GM18520 (cell line): ENCODE results near the gene CCNK.

Source experiments
- ATAC-seq: cut with Tn5 transposase; IDR thresholded peaks from one replicate; pipeline ENCODE4 v1.9.1; 2021; ENCODE audit not compliant: unreplicated experiment

The CCNK gene

DNA sequence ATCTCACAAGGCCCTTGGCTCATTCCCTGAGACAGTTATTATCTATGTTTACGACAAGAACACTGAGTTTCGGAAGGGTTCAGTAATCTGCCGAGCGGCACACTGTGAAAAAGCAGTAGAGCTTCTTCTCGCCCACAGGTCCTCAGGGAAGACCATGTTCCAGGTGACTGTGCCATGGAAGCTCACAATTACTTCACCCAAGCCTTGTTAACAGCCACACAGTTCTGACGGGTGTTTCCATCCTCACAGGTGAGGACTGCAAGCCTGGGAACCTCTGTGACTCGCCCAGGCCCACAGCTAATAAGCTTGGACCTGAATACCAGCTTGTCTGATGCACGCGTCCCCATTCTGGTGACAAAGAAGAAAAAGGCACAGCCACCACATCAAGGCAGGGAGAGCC, 15.9 kb upstream of the CCNK start:
- no peak for ATAC-seq

DNA sequence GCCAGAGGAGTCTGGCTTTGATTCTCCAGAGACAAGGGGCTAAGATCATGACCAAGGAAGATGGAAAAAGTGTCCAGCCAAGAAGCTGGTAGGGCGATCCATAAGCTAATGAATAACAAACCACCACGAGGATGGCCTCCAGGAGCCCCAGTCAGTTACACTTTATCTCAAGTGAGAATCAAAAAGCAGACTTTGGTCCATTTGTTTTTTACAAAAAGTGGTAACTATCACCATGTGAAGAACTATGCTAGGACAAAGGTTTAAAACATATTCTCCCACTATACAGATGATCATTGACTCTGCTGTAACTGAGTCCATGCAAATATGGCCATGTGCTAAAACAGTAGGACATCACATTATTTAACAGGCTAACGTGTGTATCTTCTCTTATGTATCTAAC, 14.5 kb upstream of the CCNK start:
- no peak for ATAC-seq

DNA sequence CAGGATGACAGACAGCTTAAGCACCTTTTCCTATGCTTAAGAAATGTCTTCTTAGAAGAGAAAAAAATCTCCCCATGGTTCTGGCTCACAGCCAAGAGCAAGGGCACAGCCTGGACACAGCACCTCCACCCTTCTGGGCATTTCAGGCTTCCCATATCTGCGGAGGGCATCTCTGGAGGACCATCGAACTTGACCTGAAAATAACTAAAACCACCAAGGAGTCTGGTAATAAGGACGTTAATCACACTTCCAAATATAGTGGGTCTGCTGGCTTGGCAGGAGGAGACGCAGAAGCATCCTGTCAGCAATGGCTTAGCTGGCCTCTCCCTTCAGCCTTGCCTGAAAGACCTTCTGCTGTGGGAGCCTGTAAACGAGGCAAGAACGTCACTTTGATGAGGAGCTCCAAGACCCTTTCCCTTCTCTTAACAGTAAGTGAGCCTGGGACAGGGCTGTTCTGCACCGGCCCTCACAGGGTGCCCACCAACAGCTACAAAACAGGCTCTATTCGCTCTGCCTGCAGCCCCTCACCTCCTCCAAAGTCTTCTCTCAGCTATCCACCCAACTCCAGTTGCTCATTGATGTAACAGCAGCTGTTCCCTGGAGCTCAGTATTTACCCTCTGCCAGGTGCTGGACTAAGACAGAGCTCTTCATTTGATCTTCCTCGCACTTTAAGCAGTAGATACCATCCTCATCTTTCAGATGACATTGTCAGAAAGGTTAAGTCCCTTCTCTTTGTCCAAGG, 13.7 kb upstream of the CCNK start:
- no peak for ATAC-seq

DNA sequence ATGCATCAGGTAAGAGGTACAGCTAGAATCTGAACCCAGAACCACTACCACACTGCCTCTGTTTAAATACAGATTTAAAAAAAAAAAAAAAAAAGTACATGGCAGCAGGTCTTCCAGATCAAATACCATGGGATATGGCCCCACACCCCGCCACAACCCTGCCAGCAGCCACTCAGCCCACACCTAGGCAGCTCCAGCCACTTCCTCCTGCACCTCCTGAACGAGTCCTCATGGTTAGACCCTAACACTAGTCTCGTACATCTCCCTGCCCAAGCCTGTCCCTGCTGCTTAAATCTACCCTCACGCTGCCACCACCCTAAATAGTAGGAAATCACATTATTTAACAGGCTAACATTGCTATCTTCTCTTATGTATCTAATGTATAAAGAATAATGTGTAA, 13.1 kb upstream of the CCNK start:
- ATAC-seq, result no peak

DNA sequence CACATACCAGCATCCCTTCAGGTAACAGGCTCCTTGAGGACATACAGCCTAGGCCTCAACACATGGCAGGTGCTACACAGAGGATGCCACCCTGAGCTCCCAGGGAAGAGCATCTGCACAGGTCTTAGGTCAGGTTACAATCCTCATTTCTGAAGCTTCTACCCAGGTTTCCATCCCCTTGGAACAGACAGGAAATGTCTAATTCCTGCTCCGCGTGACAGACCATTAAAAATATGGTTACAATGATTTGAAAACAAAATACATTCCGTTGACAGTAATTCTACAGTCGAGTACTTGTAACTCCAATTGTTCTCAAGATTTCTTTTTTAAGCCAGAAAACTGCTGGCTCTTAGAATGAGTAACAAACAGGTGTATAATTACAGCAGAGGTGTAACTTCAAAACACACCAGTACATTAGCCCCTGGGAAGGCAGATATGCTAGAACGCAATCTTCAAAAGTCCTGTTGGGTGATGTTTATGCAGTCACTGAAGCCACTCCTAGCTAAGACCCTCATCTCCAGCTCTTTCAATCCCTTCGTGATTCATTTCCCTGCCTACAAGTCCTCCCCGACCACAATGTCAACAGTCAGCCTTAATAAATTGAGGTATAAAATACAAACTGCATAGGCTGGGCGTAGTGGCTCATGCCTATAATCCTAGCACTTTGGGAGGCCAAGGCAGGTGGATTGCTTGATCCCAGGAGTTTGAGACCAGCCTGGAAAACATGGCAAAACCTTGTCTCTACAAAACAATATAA, 12.2 kb upstream of the CCNK start:
- no peak for ATAC-seq

DNA sequence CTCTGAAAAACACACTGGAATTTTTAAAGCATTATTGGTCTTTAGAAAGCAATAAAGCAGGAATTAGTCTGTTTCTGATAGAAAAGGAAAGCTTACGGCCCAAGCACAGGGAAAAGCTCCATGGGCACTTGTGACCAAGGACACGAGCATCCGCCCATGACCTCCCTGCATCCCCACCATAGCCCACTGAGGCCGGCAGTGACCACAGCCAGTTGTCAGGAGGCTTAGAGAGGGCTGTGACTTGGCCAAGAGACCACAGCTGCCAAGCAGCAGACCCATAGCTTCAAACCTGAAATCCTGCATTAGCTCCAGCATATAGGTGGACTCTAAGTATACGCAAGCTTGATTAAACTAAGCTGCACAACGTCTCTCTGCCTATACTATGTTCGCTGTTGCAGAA, 9.5 kb upstream of the CCNK start:
- ATAC-seq, result no peak

DNA sequence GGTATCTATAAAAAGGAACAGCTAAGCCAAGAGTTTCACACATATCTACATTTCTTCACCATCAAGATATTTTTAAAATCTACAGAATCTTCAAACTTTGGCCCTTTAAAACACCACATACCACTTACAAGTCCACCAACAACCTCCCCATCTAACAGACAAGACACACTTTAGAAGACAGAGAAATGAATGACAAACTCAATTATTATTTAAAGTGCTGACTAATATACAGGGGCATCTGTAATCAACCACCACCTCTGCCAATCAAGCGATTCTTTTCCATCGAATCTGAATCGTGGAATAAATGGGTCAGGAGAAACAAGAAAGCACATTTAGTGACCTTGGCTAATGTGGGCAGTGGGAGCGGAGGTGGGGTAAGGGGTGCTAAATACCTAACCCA, 8.3 kb upstream of the CCNK start:
- no peak for ATAC-seq

DNA sequence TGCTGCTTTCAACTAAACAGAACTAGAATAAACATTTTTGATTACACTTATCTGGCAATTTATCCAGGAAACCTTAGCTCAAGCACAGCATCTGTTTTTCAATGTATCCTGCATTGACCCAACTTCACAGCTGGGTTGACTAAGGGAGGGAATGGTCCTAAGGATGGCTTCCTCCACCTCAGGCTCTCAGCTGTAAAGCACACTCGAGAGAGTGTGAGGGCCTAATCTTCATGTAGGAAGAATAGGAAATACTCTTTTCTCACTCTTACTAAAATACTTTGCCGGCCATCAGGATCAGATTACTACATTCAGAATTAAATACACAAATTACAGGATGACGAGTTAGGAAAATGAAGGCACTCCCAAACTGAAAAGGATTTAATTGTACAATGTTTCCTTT, 7.8 kb upstream of the CCNK start:
- ATAC-seq, result no peak

DNA sequence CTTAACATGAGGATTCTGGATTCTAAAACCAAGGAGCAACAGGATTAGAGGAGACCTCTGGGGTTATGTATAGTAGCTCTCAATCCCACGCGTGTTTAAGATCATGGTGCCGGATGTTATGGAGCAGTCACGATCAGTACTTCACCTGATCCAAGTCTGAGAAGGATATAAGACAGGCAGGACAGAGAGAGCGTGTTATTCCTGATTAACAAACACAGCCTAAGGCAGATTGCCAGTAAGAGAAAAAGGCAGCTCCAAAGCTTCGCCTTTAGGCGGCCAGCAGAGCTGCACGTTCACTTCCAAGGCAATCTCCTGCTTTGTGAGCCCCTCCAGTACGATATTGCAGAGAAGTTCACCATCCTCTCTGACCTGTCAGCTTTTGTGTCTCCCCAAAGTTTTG, 6.0 kb upstream of the CCNK start:
- ATAC-seq, result no peak

DNA sequence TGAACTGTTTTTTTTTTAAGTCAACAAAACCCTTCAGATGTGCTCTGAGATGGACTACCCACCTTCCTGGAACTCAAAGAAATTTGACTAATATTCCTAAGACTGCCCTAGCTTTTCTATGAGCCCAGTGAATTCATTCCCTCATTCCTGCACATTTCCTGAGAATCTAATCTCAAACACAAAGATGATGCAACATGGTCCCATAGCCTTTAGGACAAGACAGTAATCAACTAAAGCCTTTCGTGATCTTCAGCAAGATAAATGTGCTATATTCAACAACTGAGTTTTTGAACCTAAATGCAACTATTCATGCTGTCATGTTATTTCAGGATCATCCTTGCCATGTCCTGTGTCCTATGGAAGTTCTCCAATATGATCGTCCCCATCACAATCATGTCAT, 5.5 kb upstream of the CCNK start:
- no peak for ATAC-seq

DNA sequence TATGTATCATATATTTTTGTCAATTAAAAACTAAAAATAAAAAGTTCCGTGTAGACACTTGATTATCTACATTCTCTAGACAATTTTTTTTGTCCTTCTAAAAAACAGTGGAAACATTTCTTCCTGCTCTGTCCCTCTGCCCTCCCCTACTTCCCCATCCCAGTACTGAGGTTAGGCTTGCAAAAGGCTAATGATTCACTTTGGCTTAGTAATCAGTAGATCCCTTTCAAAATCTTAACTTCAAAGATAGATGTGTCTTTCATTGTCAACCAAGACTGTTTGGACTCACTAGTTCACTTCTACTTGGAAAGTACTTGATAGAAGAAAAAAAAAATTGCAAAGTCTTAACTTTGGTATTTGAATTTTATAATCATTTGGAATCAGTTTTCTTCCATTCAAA, 4.3 kb upstream of the CCNK start:
- ATAC-seq, result no peak

DNA sequence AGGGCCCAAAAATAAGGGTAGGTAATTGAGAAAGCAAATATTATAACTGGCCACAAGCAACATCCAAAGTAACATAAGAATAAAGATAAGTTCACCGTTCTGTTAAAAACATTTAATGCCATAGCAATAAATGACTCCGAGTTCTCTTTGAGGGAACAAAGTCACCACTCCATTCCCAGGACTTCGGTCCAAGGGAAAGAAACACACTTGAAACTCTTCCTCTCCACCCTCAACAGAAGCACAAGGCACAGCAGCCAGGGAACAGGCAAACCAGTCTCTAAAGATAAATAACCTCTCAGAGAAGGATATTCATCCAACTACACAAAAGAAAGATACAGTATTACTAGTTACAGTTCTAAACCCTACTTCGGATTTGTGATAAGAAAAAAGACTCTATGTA, 3.1 kb upstream of the CCNK start:
- ATAC-seq, result no peak

DNA sequence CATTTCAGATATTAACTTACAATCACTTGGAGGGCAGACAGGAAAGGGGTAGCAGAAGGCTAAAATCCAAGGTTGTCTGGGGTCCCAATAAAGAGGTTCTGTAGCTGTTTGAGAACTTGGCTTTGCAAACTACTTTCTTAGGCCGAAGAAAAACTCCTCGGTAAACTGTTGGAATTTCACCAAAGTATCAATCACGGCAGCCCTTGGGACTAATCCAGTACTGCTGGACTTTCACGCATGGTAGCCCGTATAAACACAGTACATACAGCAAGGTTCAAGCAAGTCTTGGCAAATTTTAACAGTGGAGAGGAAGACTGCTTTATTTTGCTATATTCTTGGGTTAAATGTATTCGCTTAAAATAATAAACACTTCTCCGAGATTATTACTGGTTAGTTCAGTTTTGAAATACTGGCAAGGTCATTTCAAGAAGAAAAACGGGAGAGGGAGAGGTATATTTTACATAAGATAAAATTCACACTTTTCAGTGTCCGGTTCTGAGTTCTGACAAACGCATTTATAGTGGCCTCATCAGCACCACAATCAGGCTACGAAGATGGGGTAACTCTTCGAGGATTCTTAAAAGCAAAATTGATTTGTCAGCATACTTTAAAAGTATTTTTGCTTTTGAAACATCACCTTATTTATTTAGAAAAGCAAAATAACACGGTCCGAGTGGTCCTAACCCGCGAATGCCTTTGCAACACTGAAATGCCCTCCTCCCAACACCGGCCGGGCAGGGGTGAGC, 1.9 kb upstream of the CCNK start:
- ATAC-seq, result no peak

DNA sequence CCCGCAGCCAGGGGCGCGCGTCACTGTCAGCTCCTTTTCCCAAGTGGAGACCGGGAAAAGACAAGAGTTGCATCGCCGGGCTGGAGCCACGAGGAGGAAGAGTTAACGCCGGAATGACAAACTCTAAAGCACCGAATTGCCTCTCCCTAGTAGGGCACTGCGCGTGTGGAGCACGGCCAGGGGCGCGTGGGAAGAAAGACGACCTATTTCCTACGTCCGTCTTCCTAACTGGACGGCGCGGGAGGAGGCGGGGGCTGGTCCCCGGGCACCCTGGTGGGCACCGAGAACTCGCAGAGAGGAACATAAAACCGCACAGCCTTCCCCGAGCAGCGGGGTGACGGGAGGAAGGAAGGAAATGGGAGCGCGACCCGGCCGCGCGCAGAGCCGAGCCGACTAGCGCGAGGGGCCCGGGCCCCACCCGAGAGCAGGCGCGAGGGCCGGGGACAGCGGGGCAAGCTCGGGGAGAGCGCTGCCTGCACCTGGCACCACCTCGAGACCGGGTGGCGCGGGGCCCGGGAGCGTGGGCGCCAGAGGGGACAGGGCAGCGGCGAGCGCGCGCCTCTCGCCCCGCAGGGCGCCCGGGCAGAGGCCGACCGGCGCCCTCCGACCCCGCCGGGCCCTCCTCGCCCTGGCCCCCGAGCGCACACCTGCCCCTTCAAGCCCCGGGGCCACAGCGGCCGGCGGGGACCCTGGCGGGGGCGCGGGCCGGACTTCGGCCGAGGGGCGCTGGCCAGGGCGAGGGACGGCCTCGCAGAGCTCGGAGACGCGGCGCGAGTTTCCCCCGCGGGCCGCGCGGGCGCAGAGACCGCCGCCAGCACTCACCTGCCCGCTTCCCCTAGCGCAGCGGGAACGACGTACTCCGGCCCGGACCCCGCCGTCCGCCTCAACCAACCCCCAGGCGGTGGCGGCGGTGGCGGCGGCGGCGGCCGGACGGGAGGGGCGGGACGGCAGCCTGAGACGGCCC, 1.0 kb upstream of the CCNK start, which contains the start of gene SETD3:
SETD3 (minus strand) TSS at position 954 of the 964 bp plus-strand sequence. CDS start 15,054 bp downstream, outside the sequence.
- no peak for ATAC-seq

DNA sequence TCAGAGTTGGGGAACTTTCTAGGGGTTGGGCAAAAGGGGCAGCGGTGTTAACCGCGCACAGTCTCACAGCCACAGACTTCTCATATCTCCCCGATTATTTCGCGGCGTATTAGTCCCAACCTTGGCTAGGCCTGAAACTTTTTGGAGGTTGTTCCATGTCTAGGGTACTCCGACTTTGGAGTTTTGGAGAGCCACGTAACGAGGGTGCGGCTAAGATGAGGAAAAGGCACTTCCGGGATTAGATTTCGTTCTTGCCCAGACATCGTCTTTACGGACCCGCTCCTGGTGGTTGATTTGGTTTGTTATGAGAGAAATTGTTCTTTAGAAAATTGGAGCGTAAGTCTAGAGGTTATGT, 513 bp downstream of the CCNK start:
- no peak for ATAC-seq

DNA sequence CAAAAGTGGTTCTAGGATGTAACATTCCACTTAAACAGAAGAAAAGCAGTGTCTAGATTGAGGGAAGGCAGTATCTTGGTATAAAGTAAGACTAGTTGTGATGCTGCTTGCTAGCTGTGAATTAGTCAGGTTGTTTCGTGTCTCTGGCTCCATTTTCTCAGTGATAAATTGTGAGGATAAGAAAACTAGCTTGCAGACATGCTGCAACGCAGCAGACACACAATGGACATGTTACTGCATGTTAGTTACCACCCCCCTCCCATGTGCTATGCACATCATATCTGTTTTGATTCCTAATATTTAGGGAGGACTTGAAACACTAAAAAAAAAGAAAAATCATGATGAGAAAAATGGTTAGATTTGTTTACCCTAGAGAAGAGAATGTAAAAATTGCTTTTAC, 2.9 kb downstream of the CCNK start:
- no peak for ATAC-seq

DNA sequence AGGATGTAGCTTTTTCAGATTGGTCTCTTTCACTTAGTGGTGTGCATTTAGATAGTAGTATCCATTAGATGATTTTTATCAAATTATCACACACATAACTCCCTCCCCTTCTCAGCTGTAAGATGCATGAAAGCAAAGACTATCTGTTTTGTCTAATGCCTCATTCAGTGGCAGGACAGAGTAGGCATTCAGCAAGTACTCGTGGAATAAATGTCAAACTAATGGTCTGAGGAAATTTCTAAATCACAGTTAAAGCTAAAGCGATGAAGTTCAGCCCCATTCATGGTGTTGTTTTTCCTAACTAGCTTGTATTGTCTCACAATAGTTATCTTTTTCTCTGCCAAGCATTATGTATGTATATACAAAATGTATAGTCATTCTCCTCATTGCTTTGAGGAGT, 16.1 kb downstream of the CCNK start:
- no peak for ATAC-seq

DNA sequence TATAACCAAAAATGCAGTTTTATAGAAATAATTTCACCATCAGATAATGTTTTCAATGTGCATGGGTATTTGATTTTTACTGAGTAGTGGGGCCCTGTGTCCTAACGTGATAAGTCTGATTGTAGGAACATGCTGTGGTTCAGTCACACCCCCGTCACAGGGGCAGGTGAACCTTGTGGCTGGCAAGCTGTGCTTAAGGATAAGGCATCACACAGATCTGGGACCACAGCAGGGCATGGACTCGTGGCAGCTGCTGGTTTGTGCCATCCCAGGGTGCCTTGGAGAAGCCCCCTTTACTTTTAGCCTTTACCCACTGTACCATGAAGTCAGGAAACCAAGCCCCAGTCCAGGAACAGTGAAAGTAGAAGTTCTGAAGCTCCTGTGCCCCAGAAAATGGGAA, 16.7 kb downstream of the CCNK start:
- ATAC-seq, result no peak

DNA sequence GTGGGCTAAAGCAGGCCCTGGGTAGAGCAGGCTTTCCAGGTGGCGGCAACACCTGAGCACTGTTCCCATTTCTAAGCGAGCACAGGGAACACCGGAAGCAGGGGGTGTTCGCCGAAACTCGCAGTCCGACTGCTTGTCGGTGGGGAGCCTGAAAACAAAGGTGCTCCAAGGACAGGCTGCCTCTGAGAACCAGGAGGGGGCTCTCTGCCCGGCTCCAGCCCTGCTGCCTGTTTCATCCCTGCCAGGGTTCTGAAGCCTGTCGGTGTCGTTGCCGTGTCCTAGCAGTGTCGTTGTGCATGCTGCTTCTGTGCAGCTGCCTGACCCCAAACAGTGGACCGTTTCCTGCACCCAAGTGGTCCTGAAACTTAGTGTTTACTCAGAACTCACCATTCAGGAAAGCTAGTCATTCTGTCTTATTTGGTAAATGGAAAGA, 21.8 kb downstream of the CCNK start:
- ATAC-seq, result no peak

DNA sequence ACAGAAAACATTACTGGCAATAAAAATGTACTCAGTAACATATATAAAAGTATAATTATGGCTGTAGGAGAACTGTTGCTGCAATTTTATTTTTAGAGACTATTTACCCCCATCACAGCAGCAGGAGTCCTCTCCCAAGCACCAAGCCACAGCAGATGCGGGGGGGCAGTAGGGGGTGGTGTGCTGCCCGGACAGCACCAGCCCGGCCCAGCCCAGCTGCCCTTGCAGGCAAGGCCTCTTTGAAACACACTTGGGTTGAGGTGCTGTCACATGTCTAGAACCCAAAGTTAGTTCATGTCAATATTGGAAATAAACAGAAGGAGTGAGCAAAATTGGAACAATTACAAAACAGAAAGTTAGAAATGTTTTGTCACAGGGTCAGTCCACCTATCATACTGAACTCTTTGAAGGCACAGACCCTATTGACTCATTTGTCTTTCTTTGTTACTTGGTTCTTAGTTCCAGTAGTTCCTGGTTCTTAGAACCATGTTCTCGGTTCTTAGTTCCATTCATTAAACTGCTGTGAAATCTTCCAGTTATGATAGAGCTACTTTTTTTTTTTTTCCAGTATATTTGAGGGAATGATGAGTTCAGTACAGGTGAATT, 22.7 kb downstream of the CCNK start:
- no peak for ATAC-seq
